H1 (cell line): Measurements from ENCODE around the gene TRIM10. TPM values are rescaled to one million over a fixed set of nuclear protein-coding genes. Genes with fewer than 3 reads are reported as not detected.

Source experiments
- CEBPB ChIP-seq: IDR thresholded peaks from 2 replicates; pipeline ENCODE4 v1.6.1; 2012; ENCODE audit warnings: low read depth, low read length
- MAFK ChIP-seq: IDR thresholded peaks from 2 replicates; pipeline ENCODE4 v1.6.1; 2012; ENCODE audit warnings: low read depth, mild to moderate bottlenecking, improper control_type of control experiment, low read length
- polyA plus RNA-seq, 7 experiments: library from polyadenylated mRNA; depleted of rRNA in 3 of 7; stranded (reverse) in 5 of 7; unstranded in 2 of 7; fragments of >200 nt in 5 of 7; fragments of 200-250 nt in 2 of 7; gene quantifications; 1 replicate in 5 of 7; 2 replicates in 1 of 7; 4 replicates in 1 of 7; pipeline versions ENCODE4 v1.2.1 to v1.2.3, GENCODE V29; 2011 to 2013; ENCODE audit warnings: missing spikeins in 2 of 7, mixed read lengths in 2 of 7
- total RNA-seq: library from RNA; stranded (reverse); fragmentation: NEBNext Ultra II Directional; extraction: Animal tissue kit (Norgen Biotek cat#: 25700); gene quantifications from 2 replicates; pipeline ENCODE4 v1.2.1, GENCODE V29; 2021
- TF ChIP-seq, protein P1 (sequence below): fragments of 300-600 bp; sonication (generic); IDR thresholded peaks from 2 replicates; pipeline ENCODE4 v1.7.1; 2012; ENCODE audit warnings: low read length, moderate library complexity, mild to moderate bottlenecking, inconsistent platforms; ENCODE audit not compliant: insufficient replicate concordance

TRIM10 gene
- total and polyA plus RNA-seq, 2 of the 8 experiments (the other 6 are each of a cell fraction or from before 2014, with no cell fraction given) = 0.06 TPM; not detected in 1

DNA sequence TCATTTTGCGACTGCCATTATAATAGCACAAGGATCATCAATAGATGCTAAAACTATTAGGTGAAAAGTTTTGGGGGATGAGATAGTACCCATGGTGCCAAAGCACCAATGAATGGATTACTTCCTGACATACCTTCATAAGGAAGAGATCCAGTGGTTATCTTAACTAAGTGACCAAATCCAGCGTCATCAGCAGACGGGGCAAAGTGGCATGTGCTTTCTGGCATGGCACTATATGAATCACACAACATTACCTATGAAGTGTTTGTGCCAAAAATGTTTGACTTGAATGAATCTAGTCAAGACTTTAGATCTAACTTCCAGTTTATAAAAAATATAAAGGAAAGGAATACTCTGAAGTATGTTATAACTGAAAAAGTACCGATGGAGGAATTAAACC lies 41.4 kb upstream of the TRIM10 start (continued):
- TF ChIP-seq, protein P1, sequence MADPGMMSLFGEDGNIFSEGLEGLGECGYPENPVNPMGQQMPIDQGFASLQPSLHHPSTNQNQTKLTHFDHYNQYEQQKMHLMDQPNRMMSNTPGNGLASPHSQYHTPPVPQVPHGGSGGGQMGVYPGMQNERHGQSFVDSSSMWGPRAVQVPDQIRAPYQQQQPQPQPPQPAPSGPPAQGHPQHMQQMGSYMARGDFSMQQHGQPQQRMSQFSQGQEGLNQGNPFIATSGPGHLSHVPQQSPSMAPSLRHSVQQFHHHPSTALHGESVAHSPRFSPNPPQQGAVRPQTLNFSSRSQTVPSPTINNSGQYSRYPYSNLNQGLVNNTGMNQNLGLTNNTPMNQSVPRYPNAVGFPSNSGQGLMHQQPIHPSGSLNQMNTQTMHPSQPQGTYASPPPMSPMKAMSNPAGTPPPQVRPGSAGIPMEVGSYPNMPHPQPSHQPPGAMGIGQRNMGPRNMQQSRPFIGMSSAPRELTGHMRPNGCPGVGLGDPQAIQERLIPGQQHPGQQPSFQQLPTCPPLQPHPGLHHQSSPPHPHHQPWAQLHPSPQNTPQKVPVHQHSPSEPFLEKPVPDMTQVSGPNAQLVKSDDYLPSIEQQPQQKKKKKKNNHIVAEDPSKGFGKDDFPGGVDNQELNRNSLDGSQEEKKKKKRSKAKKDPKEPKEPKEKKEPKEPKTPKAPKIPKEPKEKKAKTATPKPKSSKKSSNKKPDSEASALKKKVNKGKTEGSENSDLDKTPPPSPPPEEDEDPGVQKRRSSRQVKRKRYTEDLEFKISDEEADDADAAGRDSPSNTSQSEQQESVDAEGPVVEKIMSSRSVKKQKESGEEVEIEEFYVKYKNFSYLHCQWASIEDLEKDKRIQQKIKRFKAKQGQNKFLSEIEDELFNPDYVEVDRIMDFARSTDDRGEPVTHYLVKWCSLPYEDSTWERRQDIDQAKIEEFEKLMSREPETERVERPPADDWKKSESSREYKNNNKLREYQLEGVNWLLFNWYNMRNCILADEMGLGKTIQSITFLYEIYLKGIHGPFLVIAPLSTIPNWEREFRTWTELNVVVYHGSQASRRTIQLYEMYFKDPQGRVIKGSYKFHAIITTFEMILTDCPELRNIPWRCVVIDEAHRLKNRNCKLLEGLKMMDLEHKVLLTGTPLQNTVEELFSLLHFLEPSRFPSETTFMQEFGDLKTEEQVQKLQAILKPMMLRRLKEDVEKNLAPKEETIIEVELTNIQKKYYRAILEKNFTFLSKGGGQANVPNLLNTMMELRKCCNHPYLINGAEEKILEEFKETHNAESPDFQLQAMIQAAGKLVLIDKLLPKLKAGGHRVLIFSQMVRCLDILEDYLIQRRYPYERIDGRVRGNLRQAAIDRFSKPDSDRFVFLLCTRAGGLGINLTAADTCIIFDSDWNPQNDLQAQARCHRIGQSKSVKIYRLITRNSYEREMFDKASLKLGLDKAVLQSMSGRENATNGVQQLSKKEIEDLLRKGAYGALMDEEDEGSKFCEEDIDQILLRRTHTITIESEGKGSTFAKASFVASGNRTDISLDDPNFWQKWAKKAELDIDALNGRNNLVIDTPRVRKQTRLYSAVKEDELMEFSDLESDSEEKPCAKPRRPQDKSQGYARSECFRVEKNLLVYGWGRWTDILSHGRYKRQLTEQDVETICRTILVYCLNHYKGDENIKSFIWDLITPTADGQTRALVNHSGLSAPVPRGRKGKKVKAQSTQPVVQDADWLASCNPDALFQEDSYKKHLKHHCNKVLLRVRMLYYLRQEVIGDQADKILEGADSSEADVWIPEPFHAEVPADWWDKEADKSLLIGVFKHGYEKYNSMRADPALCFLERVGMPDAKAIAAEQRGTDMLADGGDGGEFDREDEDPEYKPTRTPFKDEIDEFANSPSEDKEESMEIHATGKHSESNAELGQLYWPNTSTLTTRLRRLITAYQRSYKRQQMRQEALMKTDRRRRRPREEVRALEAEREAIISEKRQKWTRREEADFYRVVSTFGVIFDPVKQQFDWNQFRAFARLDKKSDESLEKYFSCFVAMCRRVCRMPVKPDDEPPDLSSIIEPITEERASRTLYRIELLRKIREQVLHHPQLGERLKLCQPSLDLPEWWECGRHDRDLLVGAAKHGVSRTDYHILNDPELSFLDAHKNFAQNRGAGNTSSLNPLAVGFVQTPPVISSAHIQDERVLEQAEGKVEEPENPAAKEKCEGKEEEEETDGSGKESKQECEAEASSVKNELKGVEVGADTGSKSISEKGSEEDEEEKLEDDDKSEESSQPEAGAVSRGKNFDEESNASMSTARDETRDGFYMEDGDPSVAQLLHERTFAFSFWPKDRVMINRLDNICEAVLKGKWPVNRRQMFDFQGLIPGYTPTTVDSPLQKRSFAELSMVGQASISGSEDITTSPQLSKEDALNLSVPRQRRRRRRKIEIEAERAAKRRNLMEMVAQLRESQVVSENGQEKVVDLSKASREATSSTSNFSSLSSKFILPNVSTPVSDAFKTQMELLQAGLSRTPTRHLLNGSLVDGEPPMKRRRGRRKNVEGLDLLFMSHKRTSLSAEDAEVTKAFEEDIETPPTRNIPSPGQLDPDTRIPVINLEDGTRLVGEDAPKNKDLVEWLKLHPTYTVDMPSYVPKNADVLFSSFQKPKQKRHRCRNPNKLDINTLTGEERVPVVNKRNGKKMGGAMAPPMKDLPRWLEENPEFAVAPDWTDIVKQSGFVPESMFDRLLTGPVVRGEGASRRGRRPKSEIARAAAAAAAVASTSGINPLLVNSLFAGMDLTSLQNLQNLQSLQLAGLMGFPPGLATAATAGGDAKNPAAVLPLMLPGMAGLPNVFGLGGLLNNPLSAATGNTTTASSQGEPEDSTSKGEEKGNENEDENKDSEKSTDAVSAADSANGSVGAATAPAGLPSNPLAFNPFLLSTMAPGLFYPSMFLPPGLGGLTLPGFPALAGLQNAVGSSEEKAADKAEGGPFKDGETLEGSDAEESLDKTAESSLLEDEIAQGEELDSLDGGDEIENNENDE = no peak
- TF ChIP-seq CEBPB (no peak), MAFK (no peak)
